Adrenal gland (tissue), 12 donors: Measurements from ENCODE around the gene AKAP10. TPM values are rescaled to one million over a fixed set of nuclear protein-coding genes. Genes with fewer than 3 reads are reported as not detected.

Experiments
- DNase-seq, 7 donors: peaks; one replicate each; pipeline ENCODE4 v3.0.0-alpha.2; 2019 to 2020
- H3K27ac ChIP-seq, 5 donors: fragments of 200-600 bp; sonication (generic) in 4 of 5; 1 replicate in 3 of 5; 2 replicates in 2 of 5; pipeline versions ENCODE4 v1.5.1 to v1.8.0; 2016 to 2020; ENCODE audit warnings: mild to moderate bottlenecking in 1 of 5
- H3K27me3 ChIP-seq: fragments of 200-600 bp; 2 replicates; pipeline ENCODE4 v1.8.0; 2021
- H3K36me3 ChIP-seq, 2 donors: fragments of 200-600 bp; replicated peaks in 1 of 2; 1 replicate in 1 of 2; 2 replicates in 1 of 2; pipeline versions ENCODE4 v1.5.1 to v1.8.0; 2018 to 2022
- H3K4me1 ChIP-seq, 2 donors: fragments of 200-600 bp; replicated peaks in 1 of 2; 1 replicate in 1 of 2; 2 replicates in 1 of 2; pipeline versions ENCODE4 v1.5.1 to v1.8.0; 2018 to 2021
- H3K4me3 ChIP-seq, 4 donors: fragments of 200-600 bp; sonication (generic) in 3 of 4; one replicate each; pipeline ENCODE4 v1.5.1; 2016 to 2018
- H3K9me3 ChIP-seq, 3 donors: fragments of 200-600 bp; sonication (generic) in 1 of 3; replicated peaks in 1 of 3; 1 replicate in 2 of 3; 2 replicates in 1 of 3; pipeline versions ENCODE4 v1.5.1 to v1.8.0; 2016 to 2021
- POLR2A ChIP-seq, 2 donors: fragments of 450-650 bp; IDR thresholded peaks; one replicate each; pipeline ENCODE4 v1.6.1; 2017; ENCODE audit warnings: antibody characterized with exemption in 2 of 2, mild to moderate bottlenecking in 2 of 2, moderate library complexity in 1 of 2
- WGBS, 4 donors: extraction: QIAGEN DNeasy Blood & Tissue Kit in 2 of 4; methylation state at CpG; one replicate each; pipeline versions ENCODE4 v1.1.5 to v1.1.7; 2013 to 2017; 5-methylcytosine and 5-hydroxymethylcytosine counted together
- intact Hi-C, 2 donors: fragments of 100-400 bp; cut with DNase I; formaldehyde crosslinking; loops; one replicate each; pipeline versions ENCODE4 v1.14.1 to v1.15.0; 2022 to 2023
- polyA plus RNA-seq, 3 donors: library from polyadenylated mRNA; stranded (reverse); fragments of 200-250 nt in 2 of 3; fragments of 350-450 nt in 1 of 3; fragmentation: Illumina TruSeq in 1 of 3; extraction: RNeasy Lipid Tissue Mini Kit (QIAGEN cat#74804) in 1 of 3; gene quantifications; one replicate each; pipeline ENCODE4 v1.2.3, GENCODE V29; 2013 to 2014
- total RNA-seq, 9 donors: library from RNA; depleted of rRNA in 4 of 9; stranded (reverse); fragments of >200 nt in 4 of 9; fragments of 120-200 nt in 1 of 9; fragmentation: NEBNext Ultra II Directional in 1 of 9; extraction: Animal tissue kit (Norgen Biotek cat#: 25700) in 1 of 9; gene quantifications; one replicate each; pipeline versions ENCODE4 v1.1.0 to v1.2.4, GENCODE V29; 2013 to 2023
- TF ChIP-seq, protein P1 (sequence below), 6 experiments: fragments of 450-650 bp in 4 of 6; fragments of 200-600 bp in 2 of 6; sonication (generic) in 1 of 6; IDR thresholded peaks; 1 replicate in 5 of 6; 2 replicates in 1 of 6; pipeline versions ENCODE4 v1.5.1 to v1.8.0; 2016 to 2021; ENCODE audit warnings: antibody characterized with exemption in 6 of 6, mild to moderate bottlenecking in 2 of 6, moderate library complexity in 1 of 6
- donor health status: healthy with polysubstance abuse.
- donor health status: Bipolar disorder and iron deficiency.
- donor health status: DM: yes; HTN: yes; CAD: no.
- donor health status: DM: no; HTN: no; CAD: no.
- donor health status: DM: no; HTN: no; CAD: no.
- donor health status: DM: yes; HTN: yes; CAD: no.

Gene AKAP10
- total and polyA plus RNA-seq, 12 donors: 8.1 to 52.7 (median 33.2) TPM

DNA sequence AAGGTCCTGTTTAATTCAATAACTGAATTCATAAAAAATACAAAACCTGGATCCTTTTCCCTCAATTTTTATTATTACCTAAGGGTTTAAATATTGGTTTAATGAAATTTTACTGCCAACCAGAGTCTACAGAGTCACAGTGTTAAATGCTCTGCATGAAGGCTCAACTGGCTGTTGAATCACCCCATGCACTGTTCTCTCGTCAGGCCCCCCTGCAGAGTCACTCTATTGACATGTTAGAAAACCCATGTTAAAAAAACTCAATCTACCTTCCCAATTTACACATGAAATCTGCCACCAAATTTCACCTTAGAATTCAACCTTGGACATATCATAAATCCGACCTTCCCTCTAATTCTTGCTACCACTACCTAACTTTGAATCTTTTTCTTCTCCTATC, 66.6 kb downstream of the AKAP10 start:
- H3K27ac ChIP-seq: no peak overlapping the region
- intact Hi-C loops: no loop called here
- no peaks in the 10 kb centered on the region for H3K27me3 ChIP-seq
- H3K9me3 ChIP-seq: no peaks in the 10 kb centered on the region
- no peak for TF ChIP-seq POLR2A (IDR thresholded peaks at IDR 0.05)
- TF ChIP-seq, protein P1, sequence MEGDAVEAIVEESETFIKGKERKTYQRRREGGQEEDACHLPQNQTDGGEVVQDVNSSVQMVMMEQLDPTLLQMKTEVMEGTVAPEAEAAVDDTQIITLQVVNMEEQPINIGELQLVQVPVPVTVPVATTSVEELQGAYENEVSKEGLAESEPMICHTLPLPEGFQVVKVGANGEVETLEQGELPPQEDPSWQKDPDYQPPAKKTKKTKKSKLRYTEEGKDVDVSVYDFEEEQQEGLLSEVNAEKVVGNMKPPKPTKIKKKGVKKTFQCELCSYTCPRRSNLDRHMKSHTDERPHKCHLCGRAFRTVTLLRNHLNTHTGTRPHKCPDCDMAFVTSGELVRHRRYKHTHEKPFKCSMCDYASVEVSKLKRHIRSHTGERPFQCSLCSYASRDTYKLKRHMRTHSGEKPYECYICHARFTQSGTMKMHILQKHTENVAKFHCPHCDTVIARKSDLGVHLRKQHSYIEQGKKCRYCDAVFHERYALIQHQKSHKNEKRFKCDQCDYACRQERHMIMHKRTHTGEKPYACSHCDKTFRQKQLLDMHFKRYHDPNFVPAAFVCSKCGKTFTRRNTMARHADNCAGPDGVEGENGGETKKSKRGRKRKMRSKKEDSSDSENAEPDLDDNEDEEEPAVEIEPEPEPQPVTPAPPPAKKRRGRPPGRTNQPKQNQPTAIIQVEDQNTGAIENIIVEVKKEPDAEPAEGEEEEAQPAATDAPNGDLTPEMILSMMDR (IDR thresholded peaks at IDR 0.05): no peak
- H3K36me3 ChIP-seq: peaks cover 0 to 57% of the 10 kb centered on the region in 2 donors
- H3K4me3 ChIP-seq: no peak overlapping the region
- no peak for DNase-seq
- 88 to 100% (median 93%) methylated on average over 2 of the region's 2 CpGs for whole genome bisulfite sequencing, 4 donors
- no peaks in the 10 kb centered on the region for H3K4me1 ChIP-seq

DNA sequence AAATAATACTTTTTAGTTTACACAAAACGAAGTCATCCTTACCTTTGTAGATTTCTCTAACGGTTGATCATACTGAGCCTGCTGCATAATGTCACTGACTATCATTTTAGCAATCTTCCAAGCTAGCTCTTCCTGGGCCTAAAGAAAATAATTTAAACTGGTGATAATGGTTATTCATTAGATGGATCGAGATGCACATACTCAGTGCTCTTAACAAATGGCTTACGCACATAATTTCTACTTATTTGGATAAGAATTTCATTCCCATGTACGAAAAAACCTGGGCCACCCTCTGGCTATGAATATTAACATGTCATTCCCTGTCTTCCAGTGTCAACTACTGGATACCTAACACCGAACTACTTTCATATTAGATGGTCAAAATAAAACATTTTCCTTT, 68.5 kb downstream of the AKAP10 start:
- H3K36me3 ChIP-seq: peaks cover 0 to 60% of the 10 kb centered on the region in 2 donors
- no peaks in the 10 kb centered on the region for H3K27me3 ChIP-seq
- H3K4me1 ChIP-seq: peaks cover 7 to 13% of the 10 kb centered on the region in 2 donors
- intact Hi-C loops: no loop called here
- H3K27ac ChIP-seq: no peak overlapping the region
- no peak for TF ChIP-seq POLR2A (IDR thresholded peaks at IDR 0.05)
- TF ChIP-seq, protein P1 (IDR thresholded peaks at IDR 0.05): no peak
- WGBS, 4 donors: 92 to 97% (median 94%) methylated on average over 6 of the region's 6 CpGs
- no peak overlapping the region for H3K4me3 ChIP-seq
- DNase-seq: no peak
- H3K9me3 ChIP-seq: no peaks in the 10 kb centered on the region

DNA sequence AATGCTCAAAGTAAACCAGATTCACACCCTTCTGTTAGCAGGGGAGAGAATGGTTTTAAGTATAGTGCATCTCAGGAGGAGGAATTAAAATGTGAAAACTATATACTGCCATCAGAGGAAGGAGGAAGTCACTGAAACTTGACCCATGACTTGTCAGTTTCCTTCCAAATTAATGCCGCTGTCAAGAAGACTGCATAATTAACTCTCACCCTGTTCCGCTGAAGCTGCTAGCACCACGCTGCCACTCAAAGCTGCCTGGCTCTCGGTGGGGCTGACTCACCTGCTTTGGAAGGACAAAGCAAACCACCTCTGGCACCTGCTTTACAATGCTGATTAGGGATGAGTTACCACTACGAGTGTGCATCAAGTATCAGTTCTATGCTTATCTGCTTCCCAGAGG, 72.1 kb downstream of the AKAP10 start:
- Histone ChIP-seq H3K36me3 (peaks cover 0 to 43% of the 10 kb centered on the region in 2 donors), H3K27me3 (no peaks in the 10 kb centered on the region), H3K4me1 (peaks cover 17 to 22% of the 10 kb centered on the region in 2 donors), H3K27ac (peak overlapping the region in 3 of 5 donors; percentile 28 to 73 (median 53)), H3K9me3 (no peaks in the 10 kb centered on the region), H3K4me3 (no peak overlapping the region)
- TF ChIP-seq, protein P1 (IDR thresholded peaks at IDR 0.05): no peak
- no peak for TF ChIP-seq POLR2A (IDR thresholded peaks at IDR 0.05)
- intact Hi-C loops: no loop called here
- peak in 2 of 7 donors; percentile 26 to 34 for DNase-seq
- WGBS, 4 donors: 49 to 63% (median 58%) methylated on average over 4 to 5 of the region's 5 CpGs

DNA sequence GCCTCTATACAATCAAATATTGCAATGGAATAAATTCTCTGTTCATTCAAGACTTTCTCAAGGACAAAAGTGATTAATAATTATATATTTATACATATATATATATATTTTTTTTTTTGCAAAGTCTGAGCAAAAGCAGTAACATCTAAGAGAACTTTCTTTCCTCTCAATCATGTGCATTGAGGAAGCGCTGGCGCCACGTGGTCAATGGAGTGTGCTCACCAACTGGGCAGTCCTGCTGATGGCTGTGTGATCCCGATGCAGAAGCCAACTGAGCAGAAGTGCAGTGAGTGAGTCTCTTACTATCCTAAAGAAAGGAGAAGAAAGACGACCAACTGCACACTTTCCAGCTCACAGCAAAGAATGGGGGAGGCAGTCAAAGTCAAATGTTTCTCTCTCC, 72.7 kb downstream of the AKAP10 start:
- intact Hi-C loops: no loop called here
- Histone ChIP-seq H3K9me3 (no peaks in the 10 kb centered on the region), H3K4me1 (peaks cover 17 to 22% of the 10 kb centered on the region in 2 donors), H3K4me3 (no peak overlapping the region), H3K36me3 (peaks cover 0 to 45% of the 10 kb centered on the region in 2 donors), H3K27ac (peak overlapping the region in 2 of 5 donors; percentile 53 to 73), H3K27me3 (no peaks in the 10 kb centered on the region)
- 67 to 76% (median 74%) methylated on average over 5 of the region's 5 CpGs for WGBS, 4 donors
- TF ChIP-seq, protein P1 (IDR thresholded peaks at IDR 0.05): no peak
- no peak for TF ChIP-seq POLR2A (IDR thresholded peaks at IDR 0.05)
- DNase-seq: peak; percentile 37 to 64 (median 48)
